GM18519 (cell line): ENCODE data around the gene SUCNR1.
"Not testable (repeated sequence)": the region's sequence is repeated elsewhere in the genome, so short reads cannot be mapped to it uniquely, and the experiment has no call there.

Experiments used
- ATAC-seq: cut with Tn5 transposase; IDR thresholded peaks from one replicate; pipeline ENCODE4 v1.9.1; 2021; ENCODE audit warnings: mild to moderate bottlenecking, moderate library complexity; ENCODE audit not compliant: unreplicated experiment, low FRiP score

SUCNR1 gene, protein sequence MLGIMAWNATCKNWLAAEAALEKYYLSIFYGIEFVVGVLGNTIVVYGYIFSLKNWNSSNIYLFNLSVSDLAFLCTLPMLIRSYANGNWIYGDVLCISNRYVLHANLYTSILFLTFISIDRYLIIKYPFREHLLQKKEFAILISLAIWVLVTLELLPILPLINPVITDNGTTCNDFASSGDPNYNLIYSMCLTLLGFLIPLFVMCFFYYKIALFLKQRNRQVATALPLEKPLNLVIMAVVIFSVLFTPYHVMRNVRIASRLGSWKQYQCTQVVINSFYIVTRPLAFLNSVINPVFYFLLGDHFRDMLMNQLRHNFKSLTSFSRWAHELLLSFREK

DNA sequence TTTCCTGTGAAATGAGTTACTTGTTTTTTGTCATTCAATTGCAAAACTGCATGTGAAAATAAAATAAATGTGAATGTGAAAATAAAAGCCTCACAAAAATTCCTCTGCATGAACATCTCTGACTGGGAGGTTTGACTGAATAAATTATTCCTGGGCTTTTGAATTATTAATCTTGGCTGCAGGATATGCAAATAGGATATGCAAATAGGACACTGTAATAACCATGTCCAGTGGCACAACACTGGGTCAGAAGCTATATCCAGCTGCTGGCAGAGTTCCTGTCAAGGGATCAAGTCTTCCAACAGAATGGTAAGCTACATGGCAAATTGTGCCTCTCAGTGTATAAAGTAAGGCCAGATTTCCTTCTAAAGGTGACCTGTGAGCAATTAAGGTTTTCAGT, at the start of gene SUCNR1:
SUCNR1 (plus strand) TSS at position 246 of the 400 bp plus-strand sequence. CDS start 6,250 bp downstream, outside the sequence.
- ATAC-seq: no peak

DNA sequence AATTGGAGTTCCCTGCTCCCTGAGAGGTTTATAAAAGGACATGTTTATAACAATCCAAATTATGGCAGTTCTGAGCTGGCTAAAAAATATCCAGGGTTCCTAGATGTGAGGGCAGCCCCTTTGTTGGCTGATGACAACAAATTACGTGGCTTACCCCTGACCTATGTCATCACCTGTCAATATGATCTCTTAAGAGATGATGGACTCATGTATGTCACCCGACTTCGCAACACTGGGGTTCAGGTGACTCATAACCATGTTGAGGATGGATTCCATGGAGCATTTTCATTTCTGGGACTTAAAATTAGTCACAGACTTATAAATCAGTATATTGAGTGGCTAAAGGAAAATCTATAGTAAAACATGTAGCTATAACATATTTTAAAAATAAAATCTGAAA, 45.6 kb upstream of the SUCNR1 start:
- ATAC-seq: no peak

DNA sequence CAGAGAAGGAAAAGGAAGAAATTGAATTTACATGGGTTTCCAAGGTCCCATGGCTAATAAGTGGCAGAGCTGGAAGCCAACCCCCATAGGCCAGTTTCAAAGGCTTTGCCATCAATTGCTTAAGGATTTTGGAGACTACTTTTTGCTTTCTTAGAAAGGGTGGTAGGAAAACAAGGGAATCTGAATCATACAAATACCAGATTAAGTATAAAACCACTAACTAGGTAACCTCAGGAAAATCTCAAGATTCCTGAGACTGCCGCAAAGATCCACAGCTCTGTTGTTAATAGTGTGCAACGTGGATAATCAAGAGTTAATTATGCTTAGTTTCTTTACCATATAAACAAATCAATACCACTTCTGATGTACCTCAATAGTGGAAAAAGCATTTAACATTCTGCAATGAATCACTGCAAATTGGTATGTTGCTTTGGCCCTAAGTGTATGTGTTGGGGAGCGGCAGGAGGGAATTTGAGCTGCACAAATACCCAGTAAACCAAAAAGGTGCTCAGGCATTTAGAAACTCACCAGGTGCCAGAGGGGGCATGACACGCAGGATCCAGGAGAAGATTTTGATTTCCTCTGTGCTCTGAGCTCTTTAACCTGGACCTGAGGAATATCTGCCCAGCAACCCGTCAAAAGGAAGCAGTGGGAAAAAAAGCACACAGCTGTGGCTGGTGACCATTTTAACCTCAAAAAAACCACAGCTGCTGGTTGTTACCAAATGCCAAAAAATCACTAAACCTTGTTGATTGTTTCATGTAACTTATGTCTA, 37.5 kb upstream of the SUCNR1 start:
- no peak for ATAC-seq

DNA sequence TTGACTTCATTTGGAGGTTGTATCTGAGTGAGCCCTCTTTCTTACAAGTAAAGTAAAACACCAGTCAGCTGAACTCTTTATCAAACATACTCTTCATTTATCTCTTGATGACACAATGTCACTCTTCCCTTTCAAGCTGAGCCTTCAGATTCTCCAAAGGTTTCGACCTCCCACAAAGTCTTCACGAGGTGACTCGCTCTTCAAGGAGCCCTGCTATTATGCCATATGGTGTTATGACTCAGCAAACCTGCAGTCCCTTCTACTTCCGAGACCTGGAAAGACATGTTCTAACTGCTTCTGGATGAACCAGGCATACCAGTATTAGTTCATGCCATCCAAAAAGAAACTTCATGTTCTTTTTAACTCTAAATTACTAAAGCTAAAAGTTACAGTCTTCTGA, 36.4 kb upstream of the SUCNR1 start:
- ATAC-seq: peak; percentile 42

DNA sequence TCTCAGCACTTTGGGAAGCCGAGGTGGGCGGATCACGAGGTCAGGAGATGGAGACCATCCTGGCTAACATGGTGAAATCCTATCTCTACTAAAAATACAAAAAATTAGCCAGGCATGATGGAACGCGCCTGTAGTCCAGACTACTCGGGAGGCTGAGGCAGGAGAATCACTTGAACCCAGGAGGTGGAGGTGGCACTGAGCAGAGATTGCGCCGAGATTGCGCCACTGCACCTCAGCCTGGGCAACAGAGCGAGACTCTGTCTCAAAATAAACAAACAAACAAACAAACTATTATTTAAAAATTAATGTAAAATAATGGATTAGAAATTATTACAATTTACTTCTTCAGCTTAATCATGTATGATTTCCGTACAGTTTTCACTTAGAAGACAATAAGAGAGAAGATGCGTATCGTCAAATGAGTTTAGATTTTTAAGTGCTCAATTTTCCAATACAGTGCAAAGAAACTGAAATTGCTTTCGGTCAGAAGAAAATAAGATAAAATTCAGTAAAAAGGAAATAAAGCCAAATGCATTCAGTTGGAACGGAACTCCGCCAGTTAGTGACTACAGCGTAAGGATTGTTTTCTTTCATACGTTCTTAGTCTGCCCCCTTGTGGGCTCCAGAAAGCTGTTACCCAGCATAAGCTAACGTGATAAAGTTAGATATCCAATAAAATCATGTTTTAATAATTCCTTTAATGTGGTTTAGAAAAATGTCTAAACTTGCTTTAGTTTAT, 34.7 kb upstream of the SUCNR1 start:
- ATAC-seq: peak; percentile 67

DNA sequence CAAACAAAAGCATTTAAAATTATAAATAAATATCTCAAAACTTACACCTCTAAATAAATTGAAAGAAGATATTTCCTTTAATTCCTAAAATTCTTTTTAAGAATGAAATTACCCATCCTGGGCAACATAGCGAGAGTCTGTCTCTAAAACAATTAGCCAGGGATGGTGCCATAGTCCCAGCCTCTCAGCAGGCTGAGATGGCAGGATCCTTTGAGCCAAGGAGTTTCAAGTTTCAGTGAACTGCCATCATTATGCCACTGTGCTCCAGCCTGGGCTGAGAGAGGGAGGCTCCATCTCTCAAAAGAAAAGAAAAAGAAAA, 34.2 kb upstream of the SUCNR1 start:
- no peak for ATAC-seq

DNA sequence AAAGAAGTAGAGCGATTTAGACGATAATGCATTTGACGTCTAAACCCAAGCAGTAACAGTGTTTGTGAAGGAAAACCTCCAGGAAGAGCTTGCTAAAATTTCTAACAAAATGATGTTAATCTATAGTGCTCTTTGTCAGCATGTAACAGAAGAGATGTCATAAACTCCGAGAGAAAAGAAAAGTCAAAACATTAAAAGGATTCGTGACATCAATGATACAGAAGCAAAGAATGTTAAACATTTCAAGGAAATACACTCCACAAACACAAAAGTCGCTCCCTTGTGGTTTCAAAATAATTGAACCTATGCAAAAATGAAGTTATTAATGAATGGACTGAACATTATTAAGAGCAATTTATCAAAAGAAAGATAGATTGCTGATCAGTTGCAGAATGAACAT, 31.6 kb upstream of the SUCNR1 start:
- no peak for ATAC-seq

DNA sequence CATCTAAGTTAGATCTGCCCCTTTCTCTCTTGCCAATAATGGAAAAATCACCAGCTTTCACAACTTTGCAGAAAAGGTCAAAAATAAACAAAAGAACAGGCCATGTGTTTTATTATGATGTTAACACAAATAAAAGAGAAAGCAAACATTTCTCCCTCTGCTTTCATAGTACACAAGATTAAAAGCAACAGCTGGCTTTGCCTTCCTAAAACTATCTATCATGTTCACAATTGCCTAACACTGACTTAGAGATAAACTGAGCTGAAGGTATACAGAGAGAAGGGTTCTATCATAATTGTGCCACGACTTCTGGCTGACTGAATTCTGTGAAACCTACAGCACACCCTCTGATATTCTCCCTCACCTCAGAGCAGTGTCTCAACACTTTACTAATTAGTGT, 30.2 kb upstream of the SUCNR1 start:
- ATAC-seq: no peak

DNA sequence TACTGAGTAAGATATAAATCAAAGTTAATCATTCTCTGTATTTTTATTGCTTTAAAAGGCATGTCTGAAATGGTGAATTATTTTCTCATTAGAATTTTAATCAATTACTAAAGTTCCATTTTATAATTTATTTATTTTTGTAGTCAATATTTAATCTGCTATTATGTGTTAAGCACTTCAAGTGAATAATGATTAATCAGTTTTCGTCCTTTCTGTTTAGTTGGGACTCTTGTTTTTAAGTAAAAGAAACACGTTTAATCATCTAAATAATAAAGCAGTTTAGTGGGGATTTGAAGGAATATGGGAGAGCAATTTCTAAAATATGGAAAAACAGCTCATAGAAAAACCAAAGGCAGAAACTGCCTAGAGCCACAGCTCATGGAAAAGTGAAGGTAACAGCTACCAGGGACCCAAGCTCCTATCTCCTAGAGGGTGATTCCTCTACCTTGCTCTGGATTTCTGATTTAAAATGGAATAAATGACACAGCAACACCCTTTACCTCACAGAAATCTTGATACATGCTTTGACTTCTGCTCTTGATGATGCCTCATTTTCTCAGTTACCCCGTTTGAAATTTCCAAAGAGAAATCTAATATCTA, 28.0 kb upstream of the SUCNR1 start:
- ATAC-seq: no peak

DNA sequence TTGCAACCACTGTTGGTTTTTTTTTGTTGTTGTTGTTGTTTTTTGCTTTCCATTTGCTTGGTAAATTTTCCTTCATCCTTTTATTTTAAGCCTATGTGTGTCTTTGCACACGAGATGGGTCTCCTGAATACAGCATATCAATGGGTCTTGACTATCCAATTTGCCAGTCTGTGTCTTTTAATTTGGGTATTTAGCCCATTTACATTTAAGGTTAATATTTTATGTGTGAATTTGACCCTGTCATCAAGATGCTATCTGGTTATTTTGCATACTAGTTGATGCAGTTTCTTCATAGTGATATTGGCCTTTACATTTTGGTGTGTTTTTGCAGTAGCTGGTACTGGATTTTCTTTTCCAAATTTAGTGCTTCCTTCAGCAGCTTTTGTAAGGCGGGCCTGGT, 23.4 kb upstream of the SUCNR1 start:
- not testable (repeated sequence) for ATAC-seq

DNA sequence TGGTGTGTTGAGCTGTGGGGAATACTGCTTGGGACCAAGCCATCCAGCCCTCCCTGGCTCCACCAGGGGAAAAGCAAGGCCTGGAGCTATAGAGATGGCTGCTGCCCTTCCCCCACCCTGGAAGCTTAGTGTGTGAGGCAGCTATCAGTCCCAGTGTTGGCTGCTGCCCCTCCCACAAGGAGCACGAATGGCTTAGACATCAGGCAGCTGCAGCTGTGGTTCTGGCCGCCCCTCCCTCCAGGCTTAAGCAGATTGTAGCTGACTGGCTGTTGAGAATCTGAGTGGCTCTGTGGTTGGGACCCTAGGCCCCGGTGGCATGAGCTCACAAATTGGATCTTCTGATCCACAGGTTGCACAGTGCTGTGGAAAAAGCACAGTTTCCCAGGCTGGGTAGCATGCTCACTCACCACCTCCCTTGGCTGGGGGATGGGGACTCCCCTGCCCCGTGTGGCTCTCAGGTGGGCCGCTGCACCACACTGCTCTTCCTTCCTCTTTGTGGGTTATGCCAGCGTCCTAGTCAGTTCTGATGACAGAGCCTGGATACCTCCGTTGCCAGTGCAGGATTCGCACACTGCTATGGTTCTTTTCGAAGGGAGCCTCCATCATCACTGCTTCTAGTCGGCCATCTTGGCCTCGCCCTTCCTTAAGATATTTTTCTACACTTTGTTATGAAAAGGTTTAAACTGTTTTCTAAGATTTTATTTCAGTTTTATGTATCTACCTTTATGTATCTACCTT, 21.2 kb upstream of the SUCNR1 start:
- ATAC-seq: no peak

DNA sequence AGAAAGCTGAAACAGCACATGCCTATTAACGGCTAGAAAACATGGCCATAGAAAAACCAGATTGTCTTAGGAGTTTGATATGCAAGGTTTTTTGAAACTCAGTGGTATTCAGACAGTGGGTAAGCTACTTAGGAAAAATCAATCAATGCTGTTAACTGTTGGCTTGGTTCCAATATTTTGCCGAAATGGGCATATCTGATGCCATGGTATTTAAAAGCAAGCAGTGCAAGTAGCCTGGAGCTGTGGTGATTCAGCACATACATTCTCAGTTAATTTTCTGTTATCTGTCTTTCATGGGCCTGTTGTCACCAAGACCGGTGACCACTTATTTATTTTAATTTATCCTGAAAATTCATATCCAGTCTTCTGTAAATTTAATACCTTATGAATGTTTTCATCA, 17.3 kb upstream of the SUCNR1 start:
- ATAC-seq: no peak

DNA sequence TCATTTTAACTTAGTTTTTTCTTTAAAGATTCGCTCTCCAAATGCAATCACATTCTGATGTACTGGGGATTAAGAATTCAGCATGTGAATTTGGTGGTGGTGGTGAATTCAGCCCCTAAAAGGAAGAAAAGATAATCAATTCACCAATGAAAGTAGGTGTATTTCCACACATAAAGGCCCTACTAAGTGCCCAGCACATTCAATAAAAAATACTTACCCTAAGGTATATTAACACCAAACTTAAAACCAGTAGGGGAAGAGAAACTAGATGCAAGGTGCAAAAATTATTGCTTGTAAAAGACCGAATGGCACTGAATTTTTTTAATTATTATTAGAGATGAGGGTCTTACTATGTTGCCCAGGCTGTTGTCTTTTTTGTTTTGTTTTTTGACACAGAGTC, 16.8 kb upstream of the SUCNR1 start:
- ATAC-seq: no peak

DNA sequence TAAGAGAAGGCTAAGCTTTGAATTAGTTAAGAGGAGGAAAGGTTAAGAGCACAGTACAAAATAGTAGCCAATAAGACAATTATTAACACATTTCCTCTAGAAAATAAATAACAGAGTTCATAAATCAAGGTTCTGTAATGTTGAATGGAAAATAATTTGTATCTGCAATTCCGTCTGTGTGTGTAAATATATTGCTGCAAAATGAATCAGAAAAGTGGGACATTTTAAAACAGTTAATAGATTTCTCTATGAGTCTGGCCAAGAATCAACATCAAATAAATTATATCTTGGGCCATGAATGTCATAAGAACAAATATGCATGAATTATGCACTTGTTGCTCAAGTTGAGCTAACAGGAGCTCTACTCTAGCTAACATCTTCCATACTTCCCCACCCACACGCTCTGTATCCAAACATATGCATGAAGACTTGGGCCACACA, 14.2 kb upstream of the SUCNR1 start:
- ATAC-seq: no peak

DNA sequence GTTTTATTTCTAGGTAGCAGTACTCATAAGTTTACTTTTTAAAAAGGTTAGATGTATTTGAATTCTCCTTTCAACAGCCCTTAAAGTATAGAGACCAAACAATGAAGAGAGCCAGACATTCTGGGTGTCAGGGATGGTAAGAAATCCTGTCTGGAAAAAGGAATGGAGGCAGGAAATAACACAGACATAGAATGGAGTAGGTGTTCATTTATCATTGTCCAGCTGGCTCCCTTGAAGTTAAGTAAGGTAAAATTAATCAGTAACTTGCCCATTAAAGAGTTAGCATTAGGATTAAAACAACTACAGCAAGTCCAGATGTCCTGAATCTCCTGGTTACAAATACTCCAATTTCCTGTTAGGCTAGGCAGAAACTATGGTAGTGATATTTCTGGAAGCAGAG, 13.5 kb upstream of the SUCNR1 start:
- ATAC-seq: no peak

DNA sequence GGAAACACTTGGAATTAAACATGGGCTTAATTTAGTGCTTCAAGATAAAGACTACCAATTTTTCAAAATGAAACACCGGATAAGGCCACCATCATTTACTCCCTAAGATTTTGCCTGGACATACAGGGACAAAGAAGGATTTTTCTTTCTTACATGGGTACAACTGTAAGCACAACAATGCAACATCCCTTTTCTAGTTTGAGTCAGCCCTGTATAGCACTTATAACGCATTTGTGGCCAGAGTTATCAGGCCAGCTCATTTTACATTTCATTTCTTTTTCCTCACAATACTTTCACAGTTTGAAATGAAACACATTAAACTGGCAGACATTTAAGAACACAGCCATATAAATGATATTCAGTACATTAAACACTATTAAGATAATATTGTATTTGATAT, 9.8 kb upstream of the SUCNR1 start:
- ATAC-seq: no peak

DNA sequence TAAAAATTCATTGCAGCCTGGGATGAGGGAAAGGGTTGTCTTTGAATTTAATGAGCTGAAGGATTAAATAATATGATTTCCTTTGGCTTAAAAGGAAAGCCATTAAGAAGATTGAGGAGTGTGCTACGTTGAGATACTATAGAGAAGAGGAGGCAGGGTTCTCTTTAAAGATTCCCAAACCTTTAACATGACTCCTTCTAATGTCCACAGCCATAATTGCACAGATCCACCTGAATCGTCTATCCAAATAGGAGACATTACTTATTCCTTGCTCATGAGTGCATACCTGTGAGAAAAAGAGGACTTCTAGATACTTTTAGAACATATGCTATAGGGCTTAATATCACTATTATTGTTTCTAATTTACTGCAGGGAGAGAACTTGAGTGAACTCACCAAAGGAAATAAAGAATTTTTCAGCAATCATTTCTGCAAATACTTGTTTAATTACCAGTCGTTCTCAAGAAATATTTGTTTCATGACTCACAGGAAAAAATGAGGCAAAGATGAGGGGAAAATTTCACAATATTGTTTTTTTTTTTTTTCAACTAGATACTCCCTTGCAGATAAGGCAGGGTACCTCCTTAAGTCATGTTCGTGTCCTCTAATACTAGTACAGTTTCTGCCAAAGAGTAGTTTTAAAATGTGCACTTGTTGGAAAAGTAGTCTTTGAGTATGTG, 8.9 kb upstream of the SUCNR1 start:
- no peak for ATAC-seq

DNA sequence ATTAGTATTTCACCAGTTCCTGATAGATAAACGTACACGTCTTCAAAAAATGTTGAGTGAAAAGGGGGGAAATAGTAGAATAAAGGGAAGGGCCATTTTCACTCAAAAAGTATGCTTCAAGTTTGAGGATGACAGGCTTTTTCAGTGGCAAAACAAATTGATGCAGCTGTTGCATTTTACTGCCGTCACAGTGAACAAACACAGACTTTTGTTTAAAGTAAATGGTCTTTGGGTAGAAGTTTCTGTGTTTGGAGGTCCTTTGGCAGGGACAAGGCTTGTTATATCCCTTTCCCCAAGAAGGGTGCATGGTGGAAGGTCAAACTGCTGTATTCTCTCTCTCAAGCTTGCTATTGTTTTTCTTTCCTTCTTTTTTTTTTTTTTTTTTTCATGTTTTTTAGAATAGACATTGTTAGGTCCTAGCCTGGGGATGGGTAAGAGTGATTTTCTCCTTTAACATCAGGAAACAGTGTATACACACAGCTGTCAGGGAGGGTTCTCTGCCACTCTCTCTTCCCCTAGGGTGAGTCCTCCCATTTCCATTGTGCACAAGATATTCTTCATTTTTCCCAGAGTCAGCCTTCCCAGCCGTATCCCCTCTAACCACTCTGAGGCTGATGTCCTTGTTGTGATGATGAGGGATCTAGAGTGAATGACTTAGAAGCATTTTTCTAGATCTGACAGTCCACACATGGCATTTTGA, 6.6 kb upstream of the SUCNR1 start:
- no peak for ATAC-seq

DNA sequence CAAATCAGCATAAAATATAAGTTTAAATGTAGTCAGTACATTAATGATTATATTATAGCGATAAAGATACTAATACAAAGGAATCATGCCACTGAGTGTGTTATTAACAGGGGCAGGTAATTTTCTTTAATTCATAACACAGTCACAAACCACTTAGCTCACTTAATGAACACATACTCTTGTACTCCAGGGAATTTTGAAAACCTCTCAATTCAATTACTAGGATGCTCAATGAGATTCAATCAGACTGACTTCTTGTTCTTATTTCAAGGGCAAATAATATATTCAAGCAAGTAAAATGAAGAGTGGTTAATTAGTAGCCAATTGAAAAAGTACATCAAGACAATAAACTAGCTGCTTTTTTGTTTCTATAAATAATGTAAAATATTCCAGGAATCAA, 5.8 kb upstream of the SUCNR1 start:
- no peak for ATAC-seq
